Brain microvascular endothelial cell (primary cell): ENCODE data around the gene CALN1.

Experiments used
- DNase-seq: peaks from one replicate; pipeline ENCODE4 v3.0.0-alpha.2; 2020
- H3K27ac ChIP-seq: fragments of 250-450 bp; sonication (Bioruptor Pico); 2 replicates; pipeline ENCODE4 v1.5.1; 2020; ENCODE audit warnings: mild to moderate bottlenecking, moderate library complexity
- H3K27me3 ChIP-seq: fragments of 250-450 bp; sonication (Bioruptor Pico); replicated peaks from 2 replicates; pipeline ENCODE4 v1.5.1; 2020; ENCODE audit warnings: mild to moderate bottlenecking
- H3K36me3 ChIP-seq: fragments of 250-450 bp; sonication (Bioruptor Pico); replicated peaks from 2 replicates; pipeline ENCODE4 v1.5.1; 2020; ENCODE audit warnings: mild to moderate bottlenecking
- H3K4me3 ChIP-seq: 2 replicates; pipeline ENCODE4 v1.5.1; 2011; ENCODE audit warnings: low read depth, mild to moderate bottlenecking, control low read depth, low read length, moderate library complexity
- CTCF ChIP-seq: IDR thresholded peaks from 2 replicates; pipeline ENCODE4 v1.5.1; 2011; ENCODE audit warnings: low read depth, mild to moderate bottlenecking, moderate library complexity, low read length, control low read depth, inconsistent platforms; ENCODE audit errors: missing control alignments
- in situ Hi-C: cut with HindIII; loops from 2 replicates; pipeline ENCODE4 v1.10.0; 2017; ENCODE audit warnings: low sequenced_read_pairs, low pct_ligation_motif_present

CALN1 gene

DNA sequence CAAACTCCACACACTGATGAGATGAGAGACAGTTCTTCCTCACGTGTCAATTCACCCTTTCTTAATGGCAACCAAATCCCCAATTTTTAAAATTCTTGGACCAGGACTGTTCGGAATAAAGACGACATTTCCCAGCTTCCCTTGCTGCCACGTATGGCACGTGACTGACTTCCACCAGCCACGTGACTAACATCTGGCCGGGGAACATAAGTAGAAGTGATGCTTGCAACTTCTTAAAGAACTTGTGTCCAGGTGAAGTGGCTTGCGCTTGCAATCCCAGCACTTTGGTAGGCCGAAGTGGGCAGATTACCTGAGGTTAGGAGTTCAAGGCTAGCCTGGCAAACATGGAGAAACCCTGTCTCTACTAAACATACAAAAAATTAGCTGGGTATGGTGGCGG is 405.1 kb downstream of the CALN1 start:
- in situ Hi-C loops: no loop called here

DNA sequence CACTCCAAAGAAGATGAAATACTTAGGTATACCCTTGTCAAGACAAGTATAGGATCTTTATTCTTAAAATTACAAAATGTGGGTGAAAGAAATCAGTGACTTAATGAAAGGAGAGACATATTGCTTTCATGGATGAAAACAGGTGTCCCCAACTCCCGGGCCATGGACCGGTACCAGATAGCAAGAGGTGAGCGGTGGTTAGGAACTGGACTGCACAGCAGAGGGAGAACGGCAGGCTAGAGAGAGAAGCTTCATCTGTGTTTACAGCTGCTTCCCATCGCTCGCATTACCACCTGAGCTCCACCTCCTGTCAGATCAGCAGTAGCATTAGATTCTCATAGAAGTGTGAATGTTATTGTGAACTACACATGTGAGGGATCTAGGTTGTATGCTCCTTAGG is 408.9 kb downstream of the CALN1 start:
- H3K27me3 ChIP-seq: no peaks in the 10 kb centered on the region
- TF ChIP-seq CTCF: no peak
- in situ Hi-C loops: no loop called here

More for the DNA sequence above, 405.1 kb downstream of the CALN1 start:
- no peak overlapping the region for H3K4me3 ChIP-seq
- H3K27me3 ChIP-seq: no peaks in the 10 kb centered on the region
- no peak for TF ChIP-seq CTCF
- H3K36me3 ChIP-seq: no peaks in the 10 kb centered on the region
- no peak for DNase-seq
- no peak overlapping the region for H3K27ac ChIP-seq

DNA sequence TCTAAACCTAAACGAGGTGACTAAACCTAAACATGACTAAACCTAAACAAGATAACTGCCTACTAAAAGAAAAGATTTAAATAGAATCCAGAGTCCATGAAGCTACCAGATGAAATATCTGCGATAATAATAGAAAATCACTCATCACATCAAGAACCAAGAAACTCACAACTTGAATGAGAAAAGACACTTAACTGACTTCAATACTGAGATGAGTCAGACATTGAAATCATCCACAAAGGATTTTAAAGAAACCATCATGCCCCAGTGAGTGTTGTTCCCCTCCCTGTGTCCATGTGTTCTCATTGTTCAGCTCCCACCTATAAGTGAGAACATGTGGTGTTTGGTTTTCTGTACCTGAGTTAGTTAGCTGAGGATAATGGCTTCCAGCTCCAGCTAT is 416.0 kb downstream of the CALN1 start:
- no peak for TF ChIP-seq CTCF
- no peak for DNase-seq
- no peaks in the 10 kb centered on the region for H3K36me3 ChIP-seq
- H3K27ac ChIP-seq: no peak overlapping the region
- in situ Hi-C loops: no loop called here
- H3K27me3 ChIP-seq: no peaks in the 10 kb centered on the region
- no peak overlapping the region for H3K4me3 ChIP-seq

More for the DNA sequence above, 408.9 kb downstream of the CALN1 start:
- Histone ChIP-seq H3K27ac (no peak overlapping the region), H3K36me3 (no peaks in the 10 kb centered on the region), H3K4me3 (no peak overlapping the region)
- no peak for DNase-seq

- Histone ChIP-seq H3K27me3 (no peaks in the 10 kb centered on the region), H3K36me3 (no peaks in the 10 kb centered on the region), H3K4me3 (no peak overlapping the region), H3K27ac (no peak overlapping the region)
- in situ Hi-C loops: no loop called here
- no peak for DNase-seq
- TF ChIP-seq CTCF: no peak
Observed at GRCh38 chr7:71995111-71995510, 417.0 kb downstream of the CALN1 start.

DNA sequence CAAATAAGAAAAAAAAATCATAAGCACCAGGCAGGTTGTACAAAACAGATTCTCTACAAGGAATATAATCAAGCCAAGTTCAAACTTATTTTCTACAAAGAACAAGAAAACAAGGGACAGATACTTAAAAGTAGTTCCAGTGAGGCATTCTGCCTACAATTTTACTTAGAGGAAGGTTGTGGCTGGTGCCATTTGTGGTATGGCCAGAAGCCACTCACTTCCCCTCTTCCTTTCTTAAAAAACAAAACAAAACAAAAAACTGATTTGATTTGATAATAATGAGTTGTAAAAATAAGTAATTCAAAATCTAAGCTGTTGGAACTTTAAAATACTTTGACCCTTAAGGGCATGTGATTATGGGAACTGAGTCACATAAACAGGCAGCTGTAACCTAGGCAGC is 420.6 kb downstream of the CALN1 start:
- no peaks in the 10 kb centered on the region for H3K27me3 ChIP-seq
- no peak for DNase-seq
- no peaks in the 10 kb centered on the region for H3K36me3 ChIP-seq
- in situ Hi-C loops: no loop called here
- H3K27ac ChIP-seq: no peak overlapping the region
- no peak overlapping the region for H3K4me3 ChIP-seq
- TF ChIP-seq CTCF: no peak

GRCh38 chr7:71990138-71990462 is 422.0 kb downstream of the CALN1 start:
- Histone ChIP-seq H3K27ac (no peak overlapping the region), H3K36me3 (no peaks in the 10 kb centered on the region), H3K27me3 (no peaks in the 10 kb centered on the region), H3K4me3 (no peak overlapping the region)
- DNase-seq: no peak
- no peak for TF ChIP-seq CTCF
- in situ Hi-C loops: no loop called here
